Myocyte (in vitro differentiated cells): ENCODE data around the gene MAPK11. TPM values are rescaled to one million over a fixed set of nuclear protein-coding genes. Genes with fewer than 3 reads are reported as not detected.

Experiments used
- DNase-seq: peaks from one replicate; pipeline ENCODE4 v3.0.0-alpha.2; 2012; ENCODE audit warnings: low read depth
- total RNA-seq: library from RNA; depleted of rRNA; stranded (reverse); fragments of >200 nt; gene quantifications from 2 replicates; pipeline ENCODE4 v1.2.3, GENCODE V29; 2014

The MAPK11 gene
- total RNA-seq, 1 donor from 2014 or later: 3.2 TPM

DNA sequence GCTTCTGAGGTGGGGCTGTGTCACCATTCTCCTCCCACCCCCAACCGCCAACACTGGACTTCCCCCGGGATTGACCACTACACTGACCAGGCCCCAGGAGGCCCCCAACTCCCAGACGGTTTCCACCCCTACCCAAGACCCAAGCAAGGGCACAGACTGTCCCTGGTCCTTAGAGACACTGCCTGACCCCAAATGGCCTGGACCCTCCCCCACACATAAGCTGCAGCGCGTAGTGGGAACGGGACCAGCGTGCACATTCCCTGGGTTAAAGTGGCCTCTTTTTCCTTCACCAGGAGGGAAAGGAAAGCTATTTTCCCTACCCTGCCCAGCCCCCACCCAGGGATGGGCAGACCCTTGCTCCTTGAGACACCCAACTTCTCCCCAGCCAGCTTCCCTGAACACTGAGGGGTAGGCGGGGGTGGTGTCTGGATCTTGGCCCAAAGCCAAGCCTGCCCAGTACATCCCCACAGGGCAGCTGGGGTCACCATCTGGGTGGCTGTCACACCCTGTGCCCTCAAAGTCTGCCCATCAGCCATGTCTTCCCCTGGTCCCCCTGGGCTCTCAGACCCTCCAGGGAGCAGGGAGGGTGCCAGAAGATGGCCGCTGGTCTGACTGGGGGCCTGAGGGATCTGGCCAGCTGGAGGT, 7.1 kb downstream of the MAPK11 start:
- no peak for DNase-seq

DNA sequence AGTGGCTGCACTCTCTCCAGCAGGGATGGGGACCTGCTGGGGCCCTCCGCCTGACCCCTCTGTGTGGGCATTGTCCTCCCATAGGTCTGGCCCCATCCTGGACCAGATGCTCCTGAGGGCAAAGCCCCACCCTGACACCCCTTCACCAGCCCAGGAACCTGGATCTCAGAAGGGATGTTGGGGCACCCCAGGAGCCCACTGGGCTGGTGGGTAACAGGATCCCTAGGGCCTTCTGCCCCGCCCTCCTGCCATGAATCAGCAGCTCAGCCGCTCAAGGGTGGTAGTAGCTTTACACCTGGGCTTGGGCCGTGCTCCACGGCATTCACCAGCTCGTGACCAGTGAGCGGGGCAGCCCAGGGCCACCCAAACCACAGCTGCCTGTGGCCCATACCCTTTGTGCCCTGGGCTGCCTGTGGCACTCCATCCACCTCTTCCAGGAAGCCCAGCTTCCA, 7.7 kb downstream of the MAPK11 start:
- peak; percentile 47 for DNase-seq

DNA sequence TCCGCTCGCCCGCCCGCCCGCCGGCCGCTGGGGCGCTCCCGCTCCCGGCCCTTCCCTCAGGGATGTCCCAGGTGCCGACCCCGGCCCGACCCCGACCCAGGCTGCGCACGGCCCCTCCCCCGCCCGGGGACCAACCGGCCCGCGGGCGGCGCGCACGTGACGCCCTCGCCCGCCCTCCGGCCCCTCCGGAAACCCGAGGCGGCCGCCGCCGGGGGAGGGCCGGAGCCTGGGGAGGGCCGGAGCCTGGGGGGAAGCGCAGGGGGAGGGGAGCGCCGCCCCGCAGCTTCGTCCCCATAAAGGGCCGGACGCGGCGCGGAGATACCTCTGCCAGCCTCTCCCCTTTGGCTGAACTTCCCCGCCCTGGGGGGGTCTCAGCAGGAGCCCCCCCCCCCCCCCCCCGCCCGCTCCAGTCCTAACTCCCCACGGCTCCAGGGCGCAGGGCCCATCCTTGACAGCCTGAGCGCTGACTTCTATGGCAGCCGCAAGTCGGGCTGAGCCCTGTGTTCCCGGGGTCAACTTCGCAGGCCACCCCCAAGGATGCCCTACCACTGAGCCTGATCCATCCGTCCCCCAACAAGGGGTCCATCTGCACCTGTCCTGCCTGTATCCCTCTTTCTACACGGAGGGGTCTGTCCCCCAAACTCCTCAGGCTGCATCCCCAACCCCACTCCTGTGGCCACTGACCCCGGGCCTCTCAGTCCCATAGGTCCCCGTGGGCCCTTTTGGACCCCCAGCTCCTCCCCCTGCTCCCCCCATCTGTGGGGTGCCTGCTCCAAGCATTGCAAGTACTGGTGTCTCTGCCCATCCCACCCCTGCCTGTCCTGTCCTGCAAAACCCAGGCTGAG, 8.3 kb downstream of the MAPK11 start, which contains the start of gene MAPK12:
Gene MAPK12 (minus strand): TSS at position 69 of the 845 bp plus-strand sequence. CDS start 174 bp downstream, outside the sequence.
- DNase-seq: peak; percentile 40

DNA sequence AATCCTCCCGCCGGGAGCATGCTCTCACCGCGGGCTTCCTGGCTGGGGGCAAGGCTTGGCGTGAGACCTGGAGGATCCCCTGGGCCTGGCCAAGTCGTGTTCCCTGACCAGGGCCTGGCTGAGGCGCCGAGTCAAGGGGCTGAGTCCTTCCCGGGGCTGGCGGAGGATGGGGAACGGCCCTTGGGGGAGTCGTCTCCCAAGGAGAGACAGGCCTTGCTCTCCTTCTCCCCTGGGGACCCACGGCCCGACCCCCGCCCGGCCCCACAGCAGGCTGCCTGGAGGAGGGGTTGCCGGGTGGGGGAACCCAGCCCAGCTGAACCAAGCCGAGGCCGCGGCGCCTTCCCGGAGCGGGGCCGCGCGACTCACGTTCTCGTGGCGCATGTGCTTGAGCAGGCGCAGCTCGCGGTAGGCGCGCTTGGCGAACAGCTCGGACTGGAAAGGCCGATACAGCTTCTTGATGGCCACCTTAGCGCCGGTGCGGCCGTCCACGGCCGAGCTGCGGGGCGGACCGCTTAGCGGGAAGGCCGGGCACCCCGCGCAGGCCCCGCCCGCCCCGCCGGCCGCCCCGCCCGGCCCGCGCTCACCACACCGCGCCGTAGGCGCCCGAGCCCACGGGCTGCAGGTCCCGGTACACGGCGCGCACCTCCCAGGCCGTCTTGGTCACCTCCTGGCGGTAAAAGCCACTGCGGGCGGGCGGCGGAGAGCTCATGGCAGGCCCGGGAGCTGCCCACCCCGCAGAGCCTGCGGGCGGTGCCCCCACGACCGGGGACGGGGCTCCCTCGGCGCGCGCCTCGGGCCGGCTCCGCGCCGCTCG, 9.2 kb downstream of the MAPK11 start:
- peak; percentile 70 for DNase-seq

DNA sequence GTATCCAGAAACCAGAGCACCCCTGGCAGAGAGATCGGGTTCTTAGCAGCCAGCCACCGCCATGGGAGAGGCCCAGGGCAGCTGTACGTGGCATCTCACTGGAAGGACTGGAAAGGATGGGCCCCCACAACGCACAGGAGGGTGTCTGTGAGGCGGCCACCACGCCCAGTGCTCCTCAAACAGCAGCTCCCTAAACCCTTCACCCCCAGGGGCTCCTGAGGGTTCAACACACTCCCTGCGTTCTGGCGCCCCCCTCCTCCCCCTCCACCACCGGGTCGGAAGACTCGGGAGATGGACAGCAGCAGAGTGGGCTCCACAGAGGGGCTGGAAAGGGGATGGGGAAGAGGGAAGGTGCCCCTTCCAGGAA, 9.8 kb downstream of the MAPK11 start:
- DNase-seq: no peak

DNA sequence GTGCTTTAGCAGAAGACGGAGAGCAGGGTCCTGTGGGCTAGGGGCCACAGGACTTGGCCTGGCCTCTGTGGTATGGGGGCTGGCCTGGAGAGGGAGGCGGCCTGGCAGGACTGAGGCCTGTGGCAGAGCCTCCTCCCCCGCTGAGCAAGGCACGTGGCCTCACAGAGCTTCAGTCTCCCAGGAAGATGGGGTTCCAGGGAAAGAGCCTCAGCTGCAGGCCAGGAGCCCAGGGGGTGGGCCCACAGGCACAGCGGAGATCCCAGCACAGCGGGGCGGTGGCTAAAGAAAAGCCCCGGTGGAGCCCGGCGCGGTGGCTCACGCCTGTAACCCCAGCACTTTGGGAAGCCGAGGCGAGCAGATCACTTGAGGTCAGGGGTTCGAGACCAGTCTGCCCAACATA, 10.9 kb downstream of the MAPK11 start:
- no peak for DNase-seq

DNA sequence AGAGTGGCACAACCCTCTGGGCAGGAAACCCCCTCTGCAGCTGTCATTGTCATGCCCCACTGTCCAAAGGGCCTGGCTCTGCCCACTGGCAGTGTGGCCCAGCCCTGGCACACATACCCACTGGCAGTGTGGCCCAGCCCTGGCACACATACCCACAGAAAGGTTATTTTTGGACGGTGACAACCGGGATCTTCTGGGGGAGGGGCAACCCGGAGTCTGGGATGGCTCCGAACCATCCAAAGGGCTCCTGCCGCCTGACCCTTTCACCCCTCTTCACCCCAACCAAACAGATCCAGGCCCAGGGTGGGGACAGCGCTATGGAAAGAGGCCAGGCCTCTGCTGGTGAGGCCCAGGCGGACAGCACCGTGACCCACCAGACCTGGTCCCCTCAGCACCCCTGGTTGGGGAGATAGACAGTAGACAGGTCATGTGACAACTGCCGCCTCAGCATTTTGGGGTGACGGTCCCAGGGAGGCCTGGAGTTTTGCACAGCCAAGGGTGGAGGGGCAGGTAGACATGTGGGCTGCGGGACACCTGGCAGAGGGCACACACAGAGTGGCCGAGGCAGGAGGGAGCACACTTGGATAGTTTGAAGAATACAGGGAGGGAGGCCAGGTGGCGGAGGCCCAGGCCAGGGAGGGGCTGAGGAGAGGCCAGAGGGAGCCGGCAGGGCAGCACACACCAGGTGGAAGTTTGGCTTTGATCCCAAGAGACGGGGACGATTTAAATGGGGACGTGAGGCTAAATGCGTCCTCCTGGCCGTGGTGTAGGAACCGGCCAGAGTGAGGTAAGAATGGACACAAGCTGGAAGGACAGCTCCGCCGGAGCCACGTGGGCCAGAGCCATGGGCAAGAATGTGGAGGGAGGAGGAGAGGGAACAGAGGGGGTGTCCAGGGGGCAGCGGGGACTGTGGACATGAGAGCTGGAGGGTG, 11.6 kb downstream of the MAPK11 start:
- DNase-seq: peak; percentile 55

DNA sequence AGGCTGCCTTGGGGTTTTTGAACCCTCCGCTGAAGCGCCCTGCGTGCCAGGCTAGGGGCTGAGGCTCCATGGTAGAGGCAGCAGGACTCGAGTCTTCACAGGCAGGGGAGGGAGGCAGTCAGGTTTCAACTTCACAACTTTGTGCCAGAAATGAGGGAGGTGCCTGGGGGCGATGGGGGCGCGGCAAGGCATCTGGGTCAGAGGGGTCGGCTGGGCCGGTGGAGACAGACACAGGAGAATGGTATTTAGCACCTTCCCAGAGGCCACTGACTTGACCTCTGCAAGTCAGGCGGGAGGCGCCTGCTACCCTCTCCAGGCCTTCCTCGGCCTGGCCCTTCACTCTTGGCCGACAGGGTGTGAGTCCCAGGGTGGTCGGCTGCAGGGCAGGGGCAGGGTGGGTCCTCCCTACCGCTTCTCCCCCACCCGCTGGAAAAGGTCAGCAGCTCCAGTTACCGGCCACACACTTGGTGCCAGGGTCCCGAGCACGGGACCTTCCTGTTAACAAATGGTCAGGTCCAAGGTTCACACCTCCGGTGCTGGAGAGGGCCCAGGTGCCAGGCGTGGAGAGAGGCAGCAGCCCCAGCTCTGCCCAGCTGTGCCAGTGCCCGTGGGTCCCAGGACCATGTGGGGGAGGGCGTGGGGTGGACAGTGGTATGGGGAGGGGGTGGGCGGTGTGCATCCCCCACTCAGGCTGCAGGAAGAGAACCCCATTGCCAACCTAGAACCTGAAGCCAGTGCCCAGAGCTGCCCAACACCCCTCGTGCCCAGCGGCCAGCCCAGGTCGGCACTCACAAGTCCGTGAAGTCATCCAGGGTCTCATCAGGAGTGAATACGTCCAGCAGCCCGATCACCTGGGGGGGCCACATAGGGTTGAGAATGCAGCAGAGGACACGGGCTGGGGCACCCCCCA, 12.5 kb downstream of the MAPK11 start:
- no peak for DNase-seq

DNA sequence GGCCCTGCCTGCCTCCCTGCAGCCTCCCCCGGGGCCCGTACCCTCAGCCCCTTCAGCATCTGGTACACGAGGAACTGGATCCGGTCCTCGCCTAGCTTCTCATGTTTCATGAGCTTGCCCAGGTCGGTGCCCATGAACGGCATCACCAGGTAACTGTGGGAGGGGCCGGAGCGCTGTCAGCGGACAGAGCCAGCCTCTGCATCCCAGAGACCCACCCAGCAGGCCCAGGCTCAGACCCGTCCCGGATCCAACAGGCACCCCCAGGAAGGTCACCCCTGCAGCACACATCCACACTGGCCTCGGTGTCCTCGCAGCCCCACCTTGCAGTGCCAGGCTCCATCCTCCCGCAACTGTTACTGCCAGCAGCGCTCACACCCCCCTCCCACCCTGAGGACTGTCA, 13.1 kb downstream of the MAPK11 start:
- DNase-seq: no peak

DNA sequence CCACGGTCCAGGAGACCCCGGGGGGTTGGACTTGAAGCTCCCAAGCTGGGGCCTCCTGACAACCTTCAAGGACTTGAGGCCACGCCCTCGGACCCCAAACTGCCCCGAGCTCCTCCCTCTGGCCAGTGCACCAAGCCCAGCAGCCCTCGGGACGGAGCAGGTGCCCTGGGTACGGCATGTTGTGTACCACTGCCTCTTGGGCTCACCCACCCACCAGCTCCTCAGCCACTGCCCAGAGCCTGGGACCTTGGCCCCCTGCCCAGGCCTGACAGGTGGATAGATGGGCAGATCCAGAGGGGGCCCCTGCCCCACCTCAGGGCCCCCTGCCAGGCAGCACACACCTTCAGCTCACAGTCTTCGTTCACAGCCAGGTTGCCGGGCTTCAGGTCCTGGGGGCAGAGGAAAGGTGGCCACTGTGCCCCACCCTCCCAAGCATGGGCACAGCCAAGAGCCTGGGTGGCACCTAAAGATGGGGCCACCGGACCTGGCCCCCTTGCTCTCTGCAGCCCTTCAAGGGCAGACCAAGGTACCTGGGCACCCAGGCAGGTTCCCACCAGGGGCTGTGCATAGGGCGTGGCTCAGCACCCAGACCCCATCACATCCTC, 13.8 kb downstream of the MAPK11 start:
- no peak for DNase-seq

DNA sequence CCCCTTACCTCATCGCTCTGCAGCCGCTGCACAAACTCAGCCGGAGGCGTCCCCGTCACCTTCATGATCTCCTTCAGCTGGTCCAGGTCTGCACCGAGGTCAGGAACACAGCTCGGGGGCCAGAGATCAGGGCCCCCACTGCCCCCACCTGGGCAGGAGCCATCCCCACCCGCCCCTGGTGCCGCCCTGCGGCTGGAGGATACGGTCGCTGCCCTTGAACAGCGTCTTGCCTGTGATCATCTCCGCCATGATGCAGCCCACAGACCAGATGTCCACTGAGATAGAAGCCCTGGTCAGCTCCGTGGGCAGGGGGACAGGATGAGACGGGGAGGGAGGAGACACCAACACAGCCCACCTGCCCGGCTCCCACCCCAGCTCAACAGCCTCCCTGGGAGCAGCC, 14.6 kb downstream of the MAPK11 start:
- DNase-seq: no peak

DNA sequence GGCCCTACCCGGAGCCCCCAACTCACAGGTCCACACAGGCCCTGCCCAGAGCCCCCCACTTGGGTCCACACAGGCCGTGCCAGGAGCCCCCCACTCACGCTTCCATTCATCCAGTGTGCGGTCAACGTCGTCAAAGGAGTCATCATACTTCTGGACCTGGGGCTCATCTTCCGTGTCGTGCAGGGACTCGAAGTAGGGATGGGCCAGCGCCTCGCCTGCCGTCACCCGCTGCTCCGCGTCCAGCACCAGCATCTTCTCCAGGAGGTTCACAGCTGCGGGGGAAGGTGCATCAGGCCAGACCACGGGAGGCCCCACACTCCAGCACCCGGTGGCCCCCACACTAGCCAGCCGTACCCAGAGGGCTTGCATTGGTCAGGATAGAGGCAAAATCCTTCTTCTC, 15.1 kb downstream of the MAPK11 start:
- no peak for DNase-seq

DNA sequence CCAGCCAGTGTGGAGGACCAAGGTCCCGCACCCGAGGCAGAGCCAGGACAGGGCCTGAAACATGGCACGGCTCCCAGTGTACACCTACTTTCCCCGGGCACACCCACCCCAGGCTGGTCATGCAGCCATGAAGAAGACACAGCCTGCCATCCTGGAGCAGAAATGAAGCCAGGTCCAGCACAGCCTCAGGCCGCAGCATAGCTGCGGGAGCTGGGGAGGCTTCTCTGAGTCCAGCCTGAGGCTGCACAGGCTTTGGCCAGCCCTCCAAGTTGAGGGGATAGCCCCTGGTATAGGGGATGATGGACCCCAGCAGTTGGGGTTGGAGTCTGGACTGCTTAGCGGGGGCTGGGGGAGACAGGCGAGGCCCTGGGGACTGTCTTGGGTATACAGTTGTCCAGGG, 16.2 kb downstream of the MAPK11 start:
- no peak for DNase-seq

DNA sequence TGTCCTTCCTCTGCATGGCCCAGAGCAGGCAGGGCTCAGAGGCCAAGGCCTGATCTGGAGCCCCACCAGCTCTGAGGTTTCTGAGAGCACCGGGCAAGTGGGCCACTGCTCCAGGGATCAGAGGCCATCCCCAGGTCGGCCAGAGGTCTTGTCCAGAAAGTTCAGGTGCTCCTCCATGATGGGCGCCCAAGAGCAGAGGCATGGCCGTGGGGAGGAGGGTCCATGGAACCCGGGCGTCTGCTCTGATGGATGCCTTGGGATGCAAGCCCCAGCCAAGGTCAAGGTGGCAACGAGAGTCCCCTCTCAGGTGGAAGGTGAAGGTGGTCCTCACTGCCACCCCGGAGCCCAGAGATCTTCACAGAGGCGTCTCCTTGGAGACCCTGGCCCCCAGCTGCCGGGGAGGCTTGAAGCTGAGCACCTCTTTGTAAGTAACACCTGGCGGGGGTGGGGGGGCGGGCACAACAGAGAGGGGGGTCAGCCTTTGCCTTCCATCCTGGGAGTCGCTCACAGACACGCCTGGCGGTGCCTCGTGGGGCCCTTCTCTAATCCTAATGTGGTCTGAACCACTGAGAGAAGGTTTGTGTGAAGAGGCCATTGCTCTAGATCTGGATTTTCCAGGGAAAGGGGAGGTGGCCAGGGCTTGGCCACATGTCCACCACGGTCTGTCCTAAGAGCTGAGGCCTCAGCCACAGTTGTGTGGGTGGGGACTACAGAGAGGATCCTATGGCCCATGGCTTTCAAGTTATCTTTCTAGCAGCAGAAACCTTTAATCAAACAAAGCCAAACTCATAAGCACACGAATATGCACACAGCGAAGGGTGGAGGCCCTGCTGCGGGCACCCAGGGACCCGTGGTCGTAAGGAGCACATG, 16.9 kb downstream of the MAPK11 start:
- no peak for DNase-seq

DNA sequence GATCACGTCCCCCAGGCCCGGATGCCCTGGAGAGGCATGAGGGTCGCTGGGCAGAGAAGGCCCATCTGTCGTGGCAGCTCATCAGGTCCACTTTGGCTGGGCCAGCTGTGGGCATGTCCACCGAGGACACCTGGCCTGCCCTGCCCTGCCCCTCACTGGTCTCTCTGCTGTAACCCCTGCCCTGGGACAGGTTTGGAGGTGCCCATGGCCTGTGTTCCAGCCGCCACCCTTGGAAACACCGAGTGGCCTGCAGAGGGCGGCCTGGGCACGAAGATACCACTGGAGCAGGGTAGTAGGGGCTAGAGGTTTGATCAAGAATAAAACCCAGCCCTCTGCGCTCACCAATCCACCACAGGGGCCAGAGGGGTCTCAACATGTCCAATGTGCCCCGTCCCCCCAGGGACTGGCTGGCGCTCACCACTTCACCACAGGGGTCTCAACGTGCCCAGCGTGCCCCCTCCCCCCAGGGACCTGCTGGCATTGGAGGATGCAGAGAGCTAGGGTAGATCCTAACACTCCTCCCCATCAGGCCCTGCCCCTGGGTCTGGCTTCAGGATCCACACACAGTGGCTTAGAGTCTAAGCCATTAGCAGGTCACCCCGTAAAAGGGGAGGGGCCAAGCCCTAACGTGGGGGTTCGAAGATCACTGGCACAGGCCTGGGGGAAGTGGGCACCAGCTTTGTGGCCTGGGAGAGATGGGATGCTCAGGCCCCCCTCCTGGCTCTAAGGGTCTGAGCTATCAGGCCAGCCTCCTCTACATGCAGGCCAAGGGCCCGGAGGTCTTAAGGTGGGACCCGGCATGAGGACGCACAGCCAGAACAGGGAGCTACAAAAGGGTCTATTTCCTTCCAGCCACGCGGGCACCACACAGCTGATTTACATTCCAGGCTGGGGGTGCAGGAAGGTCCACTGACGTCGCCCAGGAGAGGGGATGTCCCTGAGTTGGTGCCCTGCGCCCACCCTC, 17.8 kb downstream of the MAPK11 start:
- DNase-seq: peak; percentile 74

DNA sequence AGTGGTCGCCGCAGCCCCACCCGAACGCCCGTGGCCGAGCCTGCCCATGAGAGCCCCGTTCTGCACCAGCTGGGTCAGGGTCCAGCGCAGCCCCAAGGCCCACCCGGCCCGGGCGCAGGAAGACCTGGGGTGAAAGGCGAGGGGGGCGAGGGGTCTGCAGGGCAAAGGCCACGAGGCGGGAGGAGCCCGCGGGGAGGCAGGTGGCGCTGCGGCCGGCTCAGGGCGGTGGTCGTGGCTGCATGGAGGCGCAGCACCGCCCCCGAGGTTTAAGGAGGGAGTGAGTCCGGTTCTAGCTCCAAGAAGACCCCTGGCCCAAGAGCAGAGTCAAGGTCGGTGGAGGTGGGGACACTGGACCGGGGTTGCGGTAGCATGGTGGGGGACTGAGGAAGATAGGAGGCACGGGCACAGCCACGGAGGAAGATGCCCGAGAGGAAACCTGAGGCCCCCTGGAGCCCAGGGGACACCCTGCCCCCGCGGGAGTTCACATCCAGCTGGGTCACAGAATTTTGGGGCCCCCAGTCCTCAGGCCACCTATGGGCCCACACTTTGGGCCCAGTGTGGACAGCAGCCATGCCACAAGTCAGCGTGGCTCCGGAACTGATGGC, 18.6 kb downstream of the MAPK11 start:
- DNase-seq: no peak
